Anterior cingulate cortex (tissue), 58 donors: ENCODE results near the gene CHMP4A.

Experiments
- DNase-seq, 58 donors: peaks; one replicate each; lab custom pipeline; 2025; lab: John Stamatoyannopoulos, UW

The CHMP4A gene

GRCh38 chr14:24160850-24161804 lies 52.2 kb downstream of the CHMP4A start, which contains the start of gene IRF9:
TSS of gene IRF9 (plus strand) at chr14:24161265. CDS start at chr14:24162145, 880 bp downstream.
- DNase-seq = peak; percentile 43 to 99 (median 92)

GRCh38 chr14:24160499-24160849 lies 52.8 kb downstream of the CHMP4A start:
- no peak for DNase-seq

GRCh38 chr14:24159777-24160498 lies 53.4 kb downstream of the CHMP4A start:
- DNase-seq = no peak
